Fibroblast of lung (primary cell): ENCODE data around the gene PTPN22. TPM values are rescaled to one million over a fixed set of nuclear protein-coding genes. Genes with fewer than 3 reads are reported as not detected.
A peak's percentile ranks its signal among the peaks of the same experiment; 100 is the strongest.

Experiments used
- DNase-seq, 2 donors: peaks; one replicate each; pipeline versions ENCODE4 v3.0.0 to v3.0.0-alpha.2; 2010; ENCODE audit warnings: low read depth in 2 of 2
- H2AFZ ChIP-seq: 2 replicates; pipeline ENCODE4 v1.5.1; 2012; ENCODE audit warnings: low read length, control low read depth, inconsistent platforms
- H3K27ac ChIP-seq: 2 replicates; pipeline ENCODE4 v1.5.1; 2011; ENCODE audit warnings: low read length, control low read depth; ENCODE audit not compliant: insufficient read depth
- H3K27me3 ChIP-seq: 2 replicates; pipeline ENCODE4 v1.5.1; 2011; ENCODE audit warnings: mild to moderate bottlenecking, low read length; ENCODE audit not compliant: control insufficient read depth, insufficient read depth
- H3K36me3 ChIP-seq: 2 replicates; pipeline ENCODE4 v1.5.1; 2011; ENCODE audit warnings: low read length; ENCODE audit not compliant: control insufficient read depth, insufficient read depth
- H3K4me1 ChIP-seq: 2 replicates; pipeline ENCODE4 v1.5.1; 2011; ENCODE audit warnings: low read length; ENCODE audit not compliant: control insufficient read depth, insufficient read depth; ENCODE audit errors: extremely low read depth
- H3K4me2 ChIP-seq: 2 replicates; pipeline ENCODE4 v1.5.1; 2011; ENCODE audit warnings: low read length, control low read depth; ENCODE audit not compliant: insufficient read depth; ENCODE audit errors: extremely low read depth
- H3K4me3 ChIP-seq, 4 experiments: fragments of 200-600 bp in 1 of 4; sonication (generic) in 1 of 4; replicated peaks in 1 of 4; 2 replicates each; pipeline ENCODE4 v1.5.1; 2011 to 2016; ENCODE audit warnings: low read length in 4 of 4, low read depth in 3 of 4, mild to moderate bottlenecking in 3 of 4, control low read depth in 2 of 4, inconsistent platforms in 1 of 4, mixed read lengths in 1 of 4; ENCODE audit not compliant: insufficient read depth in 1 of 4; ENCODE audit errors: control extremely low read depth in 1 of 4
- H3K79me2 ChIP-seq: 2 replicates; pipeline ENCODE4 v1.5.1; 2012; ENCODE audit warnings: mild to moderate bottlenecking, low read length, inconsistent platforms; ENCODE audit not compliant: control insufficient read depth, insufficient read depth
- H3K9ac ChIP-seq: 2 replicates; pipeline ENCODE4 v1.5.1; 2011; ENCODE audit warnings: mild to moderate bottlenecking, low read length, control low read depth; ENCODE audit not compliant: insufficient read depth
- H3K9me3 ChIP-seq: 2 replicates; pipeline ENCODE4 v1.5.1; 2012; ENCODE audit warnings: low read depth, low read length; ENCODE audit not compliant: control insufficient read depth, insufficient read depth
- H4K20me1 ChIP-seq: 2 replicates; pipeline ENCODE4 v1.5.1; 2011; ENCODE audit warnings: low read length; ENCODE audit not compliant: control insufficient read depth, insufficient read depth; ENCODE audit errors: extremely low read depth
- EZH2 ChIP-seq: IDR thresholded peaks from 2 replicates; pipeline ENCODE4 v1.5.1; 2012; ENCODE audit warnings: low read length, control low read depth, mild to moderate bottlenecking; ENCODE audit errors: missing control alignments
- polyA plus RNA-seq, 2 donors: library from polyadenylated mRNA; depleted of rRNA in 1 of 2; stranded (reverse) in 1 of 2; unstranded in 1 of 2; fragments of >200 nt; gene quantifications; 2 replicates each; pipeline ENCODE4 v1.2.1, GENCODE V29; 2011 to 2012; ENCODE audit warnings: missing spikeins in 1 of 2
- total RNA-seq: library from RNA; depleted of rRNA; stranded (reverse); fragments of >200 nt; gene quantifications from 2 replicates; pipeline ENCODE4 v1.2.1, GENCODE V29; 2014
- TF ChIP-seq, protein P1 (sequence below), 2 donors: IDR thresholded peaks in 1 of 2; conservative IDR thresholded peaks in 1 of 2; 1 replicate in 1 of 2; 2 replicates in 1 of 2; pipeline ENCODE4 v1.5.1; 2011 to 2012; ENCODE audit warnings: low read length in 2 of 2, control low read depth in 1 of 2, inconsistent platforms in 1 of 2, low read depth in 1 of 2, mild to moderate bottlenecking in 1 of 2

PTPN22 gene
- total and polyA plus RNA-seq, 2 donors (not counting 1 experiment from before 2014, with no cell fraction given) = 0.10 to 0.33 TPM

GRCh38 chr1:113904293-113904673, 32.8 kb upstream of the PTPN22 start:
- peaks cover 5% of the 10 kb centered on the region for H3K36me3 ChIP-seq
- peaks cover 25% of the 10 kb centered on the region for H3K79me2 ChIP-seq

DNA sequence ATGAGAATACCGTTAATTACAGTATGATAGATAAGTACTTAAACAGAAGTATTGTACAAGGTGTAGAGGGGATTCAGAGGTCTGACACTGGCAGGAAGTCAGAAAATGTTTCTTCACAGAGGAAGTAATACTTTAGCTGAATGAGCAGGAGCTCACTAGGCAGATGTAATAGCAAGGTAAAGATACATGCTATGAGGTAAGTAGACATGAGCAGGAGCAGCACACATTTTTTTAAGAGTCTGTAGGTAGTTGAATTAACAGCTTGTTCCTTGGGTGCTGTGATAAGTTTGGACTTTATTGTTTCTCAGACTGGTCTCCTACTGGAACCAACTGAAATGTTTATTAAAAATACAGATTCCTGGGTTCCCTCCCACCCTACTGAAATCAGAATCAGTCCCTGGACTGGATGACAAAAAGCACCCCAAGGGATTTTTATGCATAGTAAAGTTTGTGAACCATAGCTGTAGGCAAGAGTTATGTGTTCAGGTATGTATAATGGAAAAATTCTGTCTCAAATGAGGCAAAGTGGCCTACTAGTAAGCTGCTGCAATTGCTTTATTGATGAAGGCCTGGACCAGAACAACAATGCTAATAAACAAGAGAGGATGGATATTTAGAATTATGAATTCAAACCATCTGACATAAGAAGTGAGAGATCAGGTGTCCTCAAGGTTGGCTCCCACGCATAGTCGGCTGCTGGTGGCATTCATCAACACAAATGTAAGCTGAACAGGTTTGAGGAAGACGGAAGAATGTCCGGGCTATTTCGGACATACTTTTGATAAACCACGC, 32.2 kb upstream of the PTPN22 start:
- Histone ChIP-seq H4K20me1 (no peaks in the 10 kb centered on the region), H3K27me3 (no peaks in the 10 kb centered on the region), H3K79me2 (peaks cover 25% of the 10 kb centered on the region), H3K36me3 (peaks cover 5% of the 10 kb centered on the region), H2AFZ (peak overlapping the region; percentile 89), H3K27ac (peak overlapping the region; percentile 85), H3K4me3 (peak overlapping the region; percentile 57 to 88 (median 86)), H3K4me2 (peak overlapping the region; percentile 92), H3K9me3 (no peaks in the 10 kb centered on the region), H3K4me1 (no peaks in the 10 kb centered on the region), H3K9ac (no peak overlapping the region)
- TF ChIP-seq EZH2 = no peak
- TF ChIP-seq, protein P1, sequence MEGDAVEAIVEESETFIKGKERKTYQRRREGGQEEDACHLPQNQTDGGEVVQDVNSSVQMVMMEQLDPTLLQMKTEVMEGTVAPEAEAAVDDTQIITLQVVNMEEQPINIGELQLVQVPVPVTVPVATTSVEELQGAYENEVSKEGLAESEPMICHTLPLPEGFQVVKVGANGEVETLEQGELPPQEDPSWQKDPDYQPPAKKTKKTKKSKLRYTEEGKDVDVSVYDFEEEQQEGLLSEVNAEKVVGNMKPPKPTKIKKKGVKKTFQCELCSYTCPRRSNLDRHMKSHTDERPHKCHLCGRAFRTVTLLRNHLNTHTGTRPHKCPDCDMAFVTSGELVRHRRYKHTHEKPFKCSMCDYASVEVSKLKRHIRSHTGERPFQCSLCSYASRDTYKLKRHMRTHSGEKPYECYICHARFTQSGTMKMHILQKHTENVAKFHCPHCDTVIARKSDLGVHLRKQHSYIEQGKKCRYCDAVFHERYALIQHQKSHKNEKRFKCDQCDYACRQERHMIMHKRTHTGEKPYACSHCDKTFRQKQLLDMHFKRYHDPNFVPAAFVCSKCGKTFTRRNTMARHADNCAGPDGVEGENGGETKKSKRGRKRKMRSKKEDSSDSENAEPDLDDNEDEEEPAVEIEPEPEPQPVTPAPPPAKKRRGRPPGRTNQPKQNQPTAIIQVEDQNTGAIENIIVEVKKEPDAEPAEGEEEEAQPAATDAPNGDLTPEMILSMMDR (conservative IDR thresholded peaks at IDR 0.05 in 1 of 2, IDR thresholded peaks at IDR 0.05 in 1 of 2; ENCODE audit: low read depth in 1 of 2, low read length in 2 of 2) = no peak
- DNase-seq = peak in 1 of 2 donors; percentile 2

More at GRCh38 chr1:113904293-113904673, 32.8 kb upstream of the PTPN22 start:
- peak overlapping the region; percentile 92 for H3K4me2 ChIP-seq
- peak overlapping the region; percentile 89 for H2AFZ ChIP-seq
- H3K27ac ChIP-seq = peak overlapping the region; percentile 85
- peak overlapping the region; percentile 57 to 88 (median 86) for H3K4me3 ChIP-seq
- H3K9ac ChIP-seq = peak overlapping the region; percentile 70
- no peak for DNase-seq
- H3K4me1 ChIP-seq = no peaks in the 10 kb centered on the region
- TF ChIP-seq EZH2 = no peak
- TF ChIP-seq, protein P1 (conservative IDR thresholded peaks at IDR 0.05 in 1 of 2, IDR thresholded peaks at IDR 0.05 in 1 of 2; ENCODE audit: low read depth in 1 of 2, low read length in 2 of 2) = no peak
- no peaks in the 10 kb centered on the region for H3K27me3 ChIP-seq
- no peaks in the 10 kb centered on the region for H3K9me3 ChIP-seq
- no peaks in the 10 kb centered on the region for H4K20me1 ChIP-seq

DNA sequence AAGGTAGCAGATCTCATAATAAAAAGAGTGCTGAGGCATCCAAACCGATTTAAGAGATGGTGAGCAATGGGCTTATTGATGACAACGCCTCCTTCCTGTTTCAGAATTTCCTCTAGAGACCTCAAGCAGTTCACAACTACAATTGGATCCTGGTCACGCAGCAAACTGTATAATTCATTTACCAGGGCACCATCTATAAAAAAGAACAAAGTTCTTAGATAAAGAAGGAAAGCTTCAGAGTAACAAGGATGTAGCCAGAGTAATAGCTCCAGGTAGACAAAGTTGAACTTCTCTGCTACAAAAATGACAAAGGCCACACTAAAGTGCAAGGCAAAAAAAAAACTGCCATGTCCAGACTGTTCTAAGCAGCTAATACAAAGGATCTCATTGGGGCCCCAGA, 29.7 kb upstream of the PTPN22 start:
- Histone ChIP-seq H3K27ac (no peak overlapping the region), H2AFZ (no peak overlapping the region), H3K79me2 (peaks cover 20% of the 10 kb centered on the region), H3K4me3 (no peak overlapping the region), H4K20me1 (no peaks in the 10 kb centered on the region), H3K4me2 (no peak overlapping the region), H3K9ac (no peak overlapping the region), H3K9me3 (no peaks in the 10 kb centered on the region), H3K27me3 (no peaks in the 10 kb centered on the region), H3K36me3 (peaks cover 5% of the 10 kb centered on the region), H3K4me1 (no peaks in the 10 kb centered on the region)
- TF ChIP-seq EZH2 = no peak
- TF ChIP-seq, protein P1 (conservative IDR thresholded peaks at IDR 0.05 in 1 of 2, IDR thresholded peaks at IDR 0.05 in 1 of 2; ENCODE audit: low read depth in 1 of 2, low read length in 2 of 2) = no peak
- DNase-seq = no peak
